CD4-positive, alpha-beta T cell treated with Interferon alpha-2 for 1 hour (primary cell): Measurements from ENCODE around the gene ALDH5A1.

ENCODE experiments used
- DNase-seq, 2 donors: peaks; one replicate each; pipeline ENCODE4 v3.0.0-alpha.2; 2020 to 2022

The ALDH5A1 gene

DNA sequence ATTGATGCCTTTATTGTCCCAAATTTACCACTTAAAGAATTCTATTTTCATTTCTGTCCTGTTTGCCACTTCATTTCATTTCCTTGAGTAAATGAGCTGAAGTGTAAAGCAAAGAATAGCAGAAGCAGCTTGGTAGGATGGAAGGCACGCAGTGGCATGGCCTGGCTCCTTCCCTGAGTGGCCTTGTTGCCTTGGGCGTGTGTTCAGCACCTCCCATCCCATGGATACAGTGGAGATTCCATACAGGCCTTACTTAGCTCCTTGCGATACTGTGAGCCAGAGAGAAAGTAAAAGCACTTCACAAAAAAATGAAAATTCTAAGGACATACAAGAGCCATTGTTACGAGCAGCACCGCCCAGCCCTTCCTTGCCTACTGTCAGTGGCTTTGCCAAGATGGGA, 39.6 kb downstream of the ALDH5A1 start:
- no peak for DNase-seq

DNA sequence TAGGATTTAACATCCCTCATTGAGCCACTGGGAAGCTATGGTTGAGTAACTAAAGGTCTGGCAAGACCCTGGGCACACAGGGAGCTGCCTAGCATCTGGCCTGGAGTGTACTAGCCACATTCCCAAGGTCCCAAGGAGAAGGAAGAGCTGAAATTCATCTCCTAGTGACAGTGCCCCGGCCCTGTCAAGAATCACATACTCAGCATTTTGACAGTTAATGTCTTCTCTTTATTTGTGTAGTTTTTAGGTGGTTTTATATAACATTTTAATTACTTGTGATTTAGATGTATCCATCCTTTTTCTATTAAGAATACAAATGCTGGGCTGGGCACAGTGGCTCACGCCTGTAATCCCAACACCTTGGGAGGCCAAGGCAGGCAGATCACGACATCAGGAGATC, 40.4 kb downstream of the ALDH5A1 start:
- DNase-seq = no peak

DNA sequence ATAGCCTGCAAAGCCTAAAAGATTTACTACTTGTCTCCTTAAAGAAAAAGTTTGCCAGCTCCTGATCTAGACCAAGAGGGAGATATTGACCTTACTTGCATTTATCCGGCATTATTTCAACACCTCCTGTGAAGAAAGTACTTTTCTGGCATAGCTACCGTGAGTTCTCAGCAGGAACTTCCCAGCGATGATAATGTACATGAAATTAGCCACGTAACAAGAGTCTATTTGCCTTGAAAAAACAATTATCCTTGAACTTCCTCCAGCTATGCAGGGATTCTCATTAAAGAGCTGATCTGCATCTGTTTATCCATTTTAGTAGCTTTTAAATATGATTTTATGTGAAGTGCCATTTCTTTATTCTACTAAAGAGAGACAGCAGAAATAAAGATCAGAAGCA, 41.7 kb downstream of the ALDH5A1 start:
- DNase-seq = no peak

DNA sequence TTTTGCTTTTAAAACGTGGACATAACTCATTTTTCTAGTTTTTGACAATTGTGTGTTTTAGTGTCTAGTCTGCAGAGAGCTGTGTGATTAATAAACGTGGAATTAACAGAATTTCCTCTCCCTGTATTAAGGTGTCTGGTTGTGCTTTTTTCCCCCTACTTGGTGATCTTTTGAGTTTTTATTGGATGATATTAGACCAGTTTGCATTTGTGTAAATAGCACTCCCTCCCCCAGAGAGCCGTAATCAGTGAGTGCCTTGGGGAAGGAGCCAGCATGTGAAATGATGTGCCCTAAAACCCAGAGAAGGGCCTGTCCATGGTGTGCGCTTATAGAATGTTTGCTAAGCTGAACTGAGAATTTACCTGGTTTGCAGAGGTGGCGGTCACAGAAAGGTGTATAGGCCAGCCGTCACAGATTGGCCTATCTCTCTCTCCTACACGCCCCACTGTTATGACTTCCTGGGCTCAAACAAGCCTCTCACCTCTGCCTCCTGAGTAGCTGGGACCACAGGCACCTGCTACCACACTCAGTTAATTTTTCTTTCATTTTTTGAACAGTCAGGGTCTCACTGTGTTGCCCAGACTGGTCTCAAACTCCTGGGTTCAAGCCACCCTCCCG, 42.4 kb downstream of the ALDH5A1 start:
- DNase-seq = no peak

DNA sequence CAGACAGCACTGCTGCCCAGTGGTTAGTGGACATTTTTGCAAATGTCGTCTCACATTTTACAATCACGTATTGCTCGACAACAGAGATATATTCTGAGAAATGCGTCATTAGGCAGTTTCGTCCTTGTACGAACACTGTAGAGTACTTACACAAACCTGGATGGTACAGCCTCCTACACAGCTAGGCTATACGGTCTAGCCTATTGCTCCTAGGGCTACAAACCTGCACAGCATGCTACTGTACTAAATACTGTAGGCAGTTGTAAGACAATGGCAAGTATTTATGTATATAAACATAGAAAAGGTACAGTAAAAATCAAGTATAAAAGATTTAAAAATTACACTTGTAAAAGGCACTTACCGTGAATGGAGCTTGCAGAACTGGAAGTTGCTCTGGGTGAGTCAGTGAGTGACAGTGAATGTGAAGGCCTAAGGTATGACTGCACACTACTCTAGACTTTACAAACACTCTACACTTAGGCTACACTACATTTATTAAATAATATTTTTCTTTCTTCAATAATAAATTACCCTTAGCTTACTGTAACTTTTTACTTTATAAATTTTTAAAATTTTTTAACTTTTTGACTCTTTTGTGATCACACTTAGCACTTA, 43.1 kb downstream of the ALDH5A1 start:
- DNase-seq = no peak

DNA sequence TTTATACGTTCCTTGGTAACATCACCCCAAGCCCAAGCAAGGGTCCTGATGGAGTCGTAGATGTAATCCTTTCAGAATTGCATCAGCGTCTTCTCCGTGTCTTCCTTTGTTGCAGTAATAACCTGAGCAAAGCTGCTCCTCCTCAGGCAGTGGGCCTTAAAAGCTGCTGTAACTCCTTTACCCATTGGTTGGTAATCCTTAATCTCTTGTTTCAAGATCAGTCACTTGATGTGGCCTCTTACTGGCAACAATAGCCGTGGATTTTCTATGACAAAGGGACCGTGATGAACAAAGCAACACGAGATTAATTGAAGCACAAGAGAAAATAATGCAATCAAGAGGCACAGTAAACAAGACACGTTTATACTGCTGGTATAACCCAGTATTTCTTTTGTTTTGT, 44.6 kb downstream of the ALDH5A1 start:
- DNase-seq = no peak

DNA sequence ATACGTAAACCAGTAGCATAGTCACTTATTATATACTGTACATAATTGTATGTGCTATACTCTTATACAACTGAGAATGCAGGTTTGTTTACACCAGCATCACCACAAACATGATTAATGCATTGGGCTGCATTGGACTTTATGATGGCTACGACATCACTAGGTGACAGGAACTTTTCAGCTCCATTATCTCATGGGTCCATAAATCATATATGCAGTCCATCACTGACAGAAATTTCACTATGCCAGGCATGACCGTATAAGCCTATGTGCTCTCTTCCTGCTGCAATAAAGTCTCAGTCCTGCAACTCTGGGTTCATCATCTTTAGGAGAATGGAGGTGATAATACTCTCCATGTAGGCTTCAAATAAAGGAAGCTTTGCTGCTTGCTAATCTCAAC, 45.4 kb downstream of the ALDH5A1 start:
- no peak for DNase-seq

DNA sequence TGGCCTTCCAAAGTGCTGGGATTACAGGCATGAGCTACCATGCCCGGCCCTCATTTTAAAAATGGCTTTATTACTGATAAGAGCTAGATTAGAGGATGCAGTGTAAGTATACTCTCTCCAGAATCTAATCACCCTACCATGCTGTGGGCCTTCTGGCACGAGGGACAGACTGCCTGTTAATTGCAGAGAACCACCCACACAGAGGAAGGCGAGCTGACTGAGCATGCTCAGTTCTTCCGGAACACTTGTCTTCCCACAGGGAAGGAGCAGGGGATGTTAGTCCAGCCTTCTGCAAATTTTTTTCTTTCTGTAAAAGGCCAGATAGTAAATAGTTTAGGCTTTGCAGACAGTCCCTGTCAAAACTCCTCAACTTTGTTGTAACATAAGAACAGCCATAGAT, 48.9 kb downstream of the ALDH5A1 start:
- no peak for DNase-seq

DNA sequence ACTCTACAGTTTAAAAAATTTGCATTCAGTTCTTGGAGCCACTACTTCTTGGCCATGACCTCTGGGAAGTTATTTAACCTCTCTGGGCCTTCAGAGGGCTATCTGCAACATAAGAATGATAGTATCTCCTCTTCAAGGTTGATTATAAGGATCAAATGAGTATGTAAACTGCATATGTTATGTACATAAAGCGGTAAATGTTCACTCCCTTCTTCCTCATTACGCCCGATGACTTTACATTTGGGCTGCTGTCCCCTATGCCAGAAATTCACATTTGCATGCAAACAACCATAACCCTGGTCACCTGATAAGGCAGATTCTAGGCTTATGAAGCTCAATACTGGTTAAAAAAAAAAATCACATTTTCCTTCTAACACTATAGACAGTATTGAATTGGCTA, 50.4 kb downstream of the ALDH5A1 start:
- no peak for DNase-seq

DNA sequence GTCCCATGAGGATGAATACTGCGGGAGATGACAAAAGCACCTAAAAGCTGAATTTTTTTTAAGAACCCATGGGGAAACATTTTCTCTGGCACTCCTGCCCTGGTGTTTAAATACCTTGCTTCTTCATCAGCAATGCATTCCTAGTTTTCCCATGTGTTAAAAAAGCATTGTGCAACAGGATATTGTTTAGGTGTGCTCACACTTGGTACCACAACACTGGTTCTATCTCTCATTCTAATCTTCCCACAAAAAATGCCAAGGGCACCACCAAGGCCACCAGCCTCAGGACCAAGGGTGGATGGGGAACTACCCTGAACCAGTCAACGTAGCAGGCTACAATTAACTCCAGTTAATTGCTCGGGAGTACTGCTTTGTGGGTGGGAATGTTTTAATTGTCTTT, 50.9 kb downstream of the ALDH5A1 start:
- no peak for DNase-seq

DNA sequence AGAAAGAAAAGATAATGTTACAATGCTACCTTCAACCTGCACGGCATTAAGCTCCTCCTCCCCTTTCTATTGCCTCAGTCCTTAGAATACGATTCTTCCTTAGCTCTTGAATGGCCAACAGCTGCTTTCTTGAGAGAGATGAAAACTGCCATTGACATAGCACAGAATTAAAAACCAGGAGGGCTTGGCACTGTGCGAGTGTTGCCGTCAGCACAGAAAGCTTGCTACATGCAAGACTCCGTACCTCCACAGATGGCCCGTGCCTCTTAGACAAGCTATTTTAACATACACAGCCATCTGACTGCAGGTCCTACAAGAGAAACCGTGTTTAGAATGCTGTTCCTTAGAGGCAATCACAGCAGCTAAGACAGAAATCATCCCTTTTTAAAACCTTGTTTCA, 51.7 kb downstream of the ALDH5A1 start:
- DNase-seq = no peak

DNA sequence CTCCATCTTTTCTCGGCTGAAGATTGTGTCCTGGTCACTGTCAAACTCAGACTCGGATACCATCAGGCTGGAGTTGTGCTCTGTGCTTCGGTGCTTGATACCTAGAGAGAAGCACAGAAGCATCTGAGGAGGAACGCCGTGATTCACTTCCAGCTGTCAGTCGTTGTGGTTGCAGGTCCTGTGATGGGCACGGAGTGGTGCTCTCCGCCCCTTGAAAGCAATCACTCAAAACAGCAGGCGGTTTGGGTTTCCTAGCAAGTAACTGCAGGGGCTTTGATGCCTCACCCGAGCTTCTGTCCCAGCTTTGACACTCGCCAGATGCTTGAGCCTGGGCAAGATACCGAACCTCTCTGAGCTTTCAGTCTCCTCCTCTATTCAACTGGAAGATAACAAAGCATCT, 52.5 kb downstream of the ALDH5A1 start:
- peak; percentile 10 to 20 for DNase-seq

DNA sequence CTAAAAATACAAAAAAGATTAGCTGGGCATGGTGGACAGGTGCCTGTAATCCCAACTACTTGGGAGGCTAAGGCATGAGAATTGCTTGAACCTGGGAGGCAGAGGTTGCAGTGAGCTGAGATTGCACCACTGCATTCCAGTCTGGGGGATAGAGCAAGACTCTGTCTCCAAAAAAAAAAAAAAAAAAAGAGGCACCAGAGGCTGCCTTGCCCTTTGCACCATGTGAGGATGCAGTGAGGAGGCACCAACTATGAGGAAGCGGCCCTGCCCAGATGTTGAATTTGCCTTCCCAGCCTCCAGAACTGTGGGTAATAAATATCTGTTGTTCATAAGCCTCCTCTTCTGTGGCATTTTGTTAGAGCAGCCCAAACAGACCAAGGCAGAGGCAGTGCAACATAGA, 54.4 kb downstream of the ALDH5A1 start:
- DNase-seq = no peak

DNA sequence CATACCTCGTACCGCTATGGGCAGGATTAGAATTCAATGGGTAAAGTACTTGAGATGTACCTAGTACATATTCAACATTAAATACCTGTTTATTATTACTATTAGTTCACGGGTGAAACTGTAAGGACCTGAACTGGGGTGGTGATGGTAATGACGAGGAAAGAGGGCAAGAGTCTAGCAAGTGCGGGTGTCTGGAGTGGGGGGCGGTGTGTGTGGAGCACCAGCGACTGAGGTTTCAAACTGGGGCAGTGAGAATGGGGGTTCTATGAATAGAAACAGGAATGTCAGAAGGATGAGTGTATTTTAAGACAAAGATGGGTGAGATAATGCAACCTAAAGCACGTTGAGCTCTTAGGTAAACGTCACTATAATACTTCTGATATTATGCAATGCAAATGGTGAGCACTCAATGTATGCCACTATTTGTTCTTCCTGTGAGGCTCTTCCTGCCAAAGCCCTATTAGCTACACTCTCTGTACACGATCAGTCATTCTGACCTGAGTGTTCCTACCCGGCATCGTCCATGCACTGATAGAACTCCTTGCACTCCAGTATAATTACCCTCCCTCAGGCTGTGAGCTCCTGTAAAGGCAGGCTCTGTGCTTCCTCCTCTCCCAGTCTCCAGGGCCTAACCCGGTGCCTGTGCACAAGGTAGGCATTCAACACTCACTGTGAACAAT, 55.0 kb downstream of the ALDH5A1 start:
- no peak for DNase-seq

DNA sequence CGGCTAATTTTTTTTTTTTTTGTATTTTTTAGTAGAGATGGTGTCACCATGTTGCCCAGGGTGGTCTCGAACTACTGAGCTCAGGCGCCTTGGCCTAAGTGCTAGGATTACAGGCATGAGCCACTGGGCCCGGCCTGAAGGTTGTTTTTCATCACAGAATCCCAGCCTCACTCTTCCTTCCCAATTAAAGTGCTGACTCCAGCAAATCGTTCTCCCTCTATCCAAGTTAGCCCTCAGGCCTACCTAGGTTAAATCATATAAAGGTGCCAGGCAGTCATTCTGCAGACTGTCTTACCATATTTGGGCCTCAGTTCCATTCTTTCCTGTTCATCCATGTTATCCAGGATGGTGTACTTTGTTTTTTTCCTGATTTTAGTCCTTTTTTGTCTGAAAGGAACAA, 56.4 kb downstream of the ALDH5A1 start:
- no peak for DNase-seq

DNA sequence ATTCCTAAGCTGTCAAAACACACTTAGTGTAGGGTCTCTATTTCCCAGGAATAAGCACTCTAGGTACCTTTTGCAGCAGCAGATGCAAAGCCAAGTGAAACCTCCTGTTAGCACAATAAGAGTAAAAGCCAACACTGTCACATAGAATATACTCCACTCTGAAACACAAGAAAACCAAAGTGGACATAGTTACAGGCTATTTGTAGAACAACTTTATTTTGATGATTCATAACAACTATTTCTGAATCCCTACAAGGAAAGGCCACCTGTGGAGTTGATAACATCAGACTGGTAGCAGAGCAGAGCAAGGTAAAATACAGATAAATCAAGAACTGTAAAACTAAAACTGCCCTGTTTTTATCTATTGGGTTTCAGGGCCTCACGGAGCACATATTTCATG, 59.7 kb downstream of the ALDH5A1 start:
- DNase-seq = no peak

DNA sequence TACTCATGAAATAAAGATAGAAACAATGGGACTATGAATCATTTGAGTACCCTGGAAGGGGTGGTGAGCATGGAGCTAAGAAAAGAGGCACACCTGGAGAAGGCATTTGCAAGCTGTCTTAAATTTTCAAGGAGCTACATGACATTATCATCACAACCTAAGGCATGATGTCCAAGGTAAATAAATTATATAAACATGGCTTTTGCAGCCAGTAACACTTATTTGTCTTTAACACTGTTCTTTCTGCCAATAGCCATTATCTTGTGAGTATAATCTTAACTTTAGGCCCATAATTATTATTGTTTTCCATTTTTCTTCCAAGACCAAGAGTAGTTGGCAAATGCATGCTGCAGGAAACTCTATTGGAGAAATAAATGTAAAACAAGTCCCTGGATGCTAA, 63.7 kb downstream of the ALDH5A1 start:
- DNase-seq = no peak

DNA sequence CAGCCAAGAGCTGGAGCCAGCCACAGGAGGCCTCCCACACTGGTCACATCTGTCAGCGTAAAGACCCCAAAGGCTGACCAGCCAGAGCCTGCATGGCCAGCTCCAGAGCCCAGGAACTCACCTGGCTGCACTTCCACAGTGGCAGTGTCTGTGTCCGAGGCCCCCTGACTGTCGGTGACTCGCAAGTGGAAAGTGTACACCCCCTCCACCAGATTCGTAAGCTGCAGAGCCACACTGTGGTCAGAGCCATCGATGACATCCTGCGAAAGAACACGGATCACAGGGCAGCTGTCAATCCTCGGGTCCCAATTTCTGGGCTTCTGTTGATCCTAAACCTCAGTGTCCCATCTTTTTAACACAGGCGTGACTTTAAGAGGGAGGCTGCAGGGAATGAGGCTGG, 69.3 kb downstream of the ALDH5A1 start:
- no peak for DNase-seq

DNA sequence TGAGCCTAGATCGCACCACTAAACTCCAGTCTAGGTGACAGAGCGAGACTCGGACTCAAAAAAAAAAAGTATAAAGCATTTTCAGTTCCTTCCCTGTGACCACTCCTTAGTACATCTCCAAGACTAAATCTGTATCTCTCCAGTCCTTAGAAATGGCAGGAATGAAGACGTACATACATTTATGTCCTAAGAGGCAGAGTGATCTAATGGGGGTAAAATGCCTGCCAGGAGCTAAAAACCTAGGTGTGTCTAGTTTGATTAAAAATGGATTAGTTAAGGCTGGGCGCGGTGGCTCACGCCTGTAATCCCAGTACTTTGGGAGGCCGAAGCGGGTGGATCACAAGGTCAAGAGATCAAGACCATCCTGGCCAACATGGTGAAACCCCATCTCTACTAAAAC, 70.4 kb downstream of the ALDH5A1 start:
- DNase-seq = no peak

DNA sequence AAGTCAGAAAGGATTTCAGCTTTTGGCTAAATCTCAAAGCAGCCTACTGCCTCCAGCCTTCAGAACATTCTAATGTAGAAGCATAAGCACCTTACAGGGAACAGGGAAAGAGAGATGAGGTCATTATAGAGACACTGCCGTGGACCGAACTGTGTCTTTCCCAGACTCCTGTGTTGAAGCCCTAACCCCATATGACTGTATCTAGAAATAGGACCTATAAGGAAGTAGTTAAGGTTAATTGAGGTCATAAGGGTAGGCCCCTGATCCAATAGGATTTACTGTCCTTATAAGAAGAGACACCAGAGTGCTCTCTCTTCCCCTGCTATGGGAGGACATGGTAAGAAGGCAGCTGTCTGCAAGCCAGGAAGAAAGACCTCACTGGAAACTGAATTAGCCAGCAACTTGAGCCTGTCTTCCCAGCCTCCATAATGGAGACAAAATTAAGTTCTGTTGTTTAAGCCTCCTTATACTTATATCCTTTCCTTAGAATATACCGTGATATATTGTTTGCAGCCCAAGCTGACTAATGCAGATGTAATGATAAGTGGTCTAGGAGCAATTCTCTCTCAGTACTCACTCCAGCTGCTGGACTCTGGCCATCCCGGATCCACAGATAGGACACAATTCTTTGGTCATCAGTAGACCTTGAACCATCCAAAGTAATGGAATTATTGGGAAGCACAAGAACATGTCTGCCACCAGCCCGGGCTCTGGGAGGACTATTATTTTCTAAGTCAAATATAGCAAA, 71.4 kb downstream of the ALDH5A1 start:
- no peak for DNase-seq

DNA sequence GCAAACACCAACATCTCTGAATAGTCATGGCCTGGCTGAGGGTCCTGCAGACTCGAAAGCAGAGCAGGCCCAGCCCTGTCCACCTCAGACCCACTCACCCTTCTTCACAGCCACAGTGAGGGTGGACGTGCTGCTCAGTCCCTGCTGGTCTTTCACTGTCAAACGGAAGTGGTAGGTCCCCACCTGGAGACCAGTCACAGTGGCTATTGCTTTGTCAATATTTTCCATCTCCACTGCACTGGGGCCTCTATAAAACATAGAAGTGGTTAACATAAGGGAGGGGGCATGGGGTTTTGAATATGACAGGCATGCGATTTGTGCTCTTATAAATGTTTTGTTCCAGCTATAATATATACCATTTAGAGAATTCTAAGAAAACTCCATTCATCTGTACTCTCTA, 73.9 kb downstream of the ALDH5A1 start:
- no peak for DNase-seq

DNA sequence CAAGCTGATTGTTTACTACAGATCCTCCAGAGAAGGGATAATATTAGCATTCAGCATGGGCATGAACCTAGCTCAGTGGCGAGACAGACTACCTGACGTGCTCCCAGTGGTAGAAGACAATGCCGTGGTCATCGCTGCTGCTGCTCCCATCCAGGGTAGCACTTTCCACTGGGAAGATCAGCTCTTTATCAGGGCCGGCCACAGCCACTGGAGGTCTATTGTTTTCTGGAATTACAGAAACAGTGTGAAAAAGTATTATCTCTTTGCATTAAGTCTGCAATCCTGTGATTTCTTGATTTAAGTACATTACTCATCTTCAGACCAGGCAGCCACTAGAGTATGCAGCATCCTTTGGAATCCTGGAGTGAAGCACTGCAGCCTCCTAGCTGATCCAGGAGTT, 75.0 kb downstream of the ALDH5A1 start:
- DNase-seq = no peak

DNA sequence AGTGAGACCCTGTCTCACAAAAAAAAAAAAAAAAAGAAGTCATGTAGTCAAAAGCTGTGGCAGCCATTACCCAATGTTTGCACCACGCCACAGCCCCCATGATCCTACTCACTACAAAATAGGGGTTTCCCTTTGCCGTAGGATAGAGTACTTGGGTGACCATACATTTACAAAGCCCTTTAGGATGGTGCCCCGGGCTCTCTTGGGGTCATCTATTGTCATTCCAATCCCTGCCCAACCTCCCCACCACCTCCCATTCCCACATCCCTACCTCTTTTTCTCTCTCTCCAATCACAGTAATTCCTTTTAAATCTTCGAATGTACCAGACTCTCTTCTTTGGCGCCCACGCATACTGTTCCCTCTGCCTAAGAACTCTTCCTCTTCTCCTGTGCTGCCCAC, 76.6 kb downstream of the ALDH5A1 start:
- no peak for DNase-seq

DNA sequence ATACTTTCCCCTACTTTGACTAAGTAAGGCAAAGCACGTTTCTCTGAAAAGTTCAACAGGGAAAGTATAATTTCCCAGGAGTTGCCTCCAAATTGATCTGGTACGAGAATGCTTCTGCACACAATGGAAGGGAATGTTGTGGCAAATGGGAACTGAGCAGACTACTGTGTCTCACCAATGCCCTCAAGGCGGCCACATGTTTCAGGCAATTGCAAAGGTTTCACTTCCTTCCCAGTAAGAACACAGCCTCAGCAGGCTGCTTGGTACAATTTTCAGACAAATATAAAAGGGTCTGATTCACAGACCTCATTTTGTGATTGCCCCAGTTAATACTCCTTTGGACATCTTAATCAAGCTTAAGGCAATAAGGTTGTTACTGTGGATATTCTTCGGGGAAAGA, 80.0 kb downstream of the ALDH5A1 start:
- peak in 1 of 2 donors; percentile 20 for DNase-seq
